HepG2 (cell line): ENCODE measurements around the gene CPNE1. TPM values are rescaled to one million over a fixed set of nuclear protein-coding genes. Genes with fewer than 3 reads are reported as not detected.

Experiments
- AFF4 ChIP-seq: sonication (generic); formaldehyde crosslinking; IDR thresholded peaks from 2 replicates; pipeline ENCODE4 v1.4.0; 2020; ENCODE audit warnings: missing genetic modification reagents
- ARID3A ChIP-seq: IDR thresholded peaks from 2 replicates; pipeline ENCODE4 v1.6.1; 2012; ENCODE audit warnings: low read depth, low read length, improper control_type of control experiment
- ATAD3A ChIP-seq: sonication (generic); formaldehyde crosslinking; IDR thresholded peaks from 2 replicates; pipeline ENCODE4 v1.4.0; 2020; ENCODE audit warnings: missing genetic modification reagents
- BRD4 ChIP-seq: sonication (generic); formaldehyde crosslinking; IDR thresholded peaks from 2 replicates; pipeline ENCODE4 v1.4.0; 2020; ENCODE audit warnings: missing genetic modification reagents
- CSRNP1 ChIP-seq: sonication (generic); formaldehyde crosslinking; IDR thresholded peaks from 2 replicates; pipeline ENCODE4 v1.8.1; 2023; ENCODE audit warnings: mild to moderate bottlenecking, missing genetic modification reagents
- ETV5 ChIP-seq: IDR thresholded peaks from 2 replicates; pipeline ENCODE4 v1.6.1; 2018; ENCODE audit warnings: missing biosample characterization, missing genetic modification reagents, inconsistent platforms, borderline replicate concordance
- FOXO4 ChIP-seq: sonication (generic); formaldehyde crosslinking; conservative IDR thresholded peaks from 2 replicates; pipeline ENCODE4 v1.8.1; 2023; ENCODE audit warnings: missing genetic modification reagents
- GATAD1 ChIP-seq: IDR thresholded peaks from 2 replicates; pipeline ENCODE4 v1.6.1; 2016; ENCODE audit warnings: missing genetic modification reagents, missing compliant biosample characterization
- HNRNPLL ChIP-seq: fragments of 200-400 bp; formaldehyde crosslinking; IDR thresholded peaks from 2 replicates; pipeline ENCODE4 v1.6.1; 2017; ENCODE audit warnings: mild to moderate bottlenecking, low read depth, low read length; ENCODE audit not compliant: poor library complexity, severe bottlenecking
- MED13 ChIP-seq: sonication (generic); formaldehyde crosslinking; IDR thresholded peaks from 2 replicates; pipeline ENCODE4 v1.5.0; 2020; ENCODE audit warnings: missing genetic modification reagents
- THAP8 ChIP-seq: sonication (generic); formaldehyde crosslinking; IDR thresholded peaks from 2 replicates; pipeline ENCODE4 v1.5.1; 2020; ENCODE audit warnings: missing genetic modification reagents, mild to moderate bottlenecking, borderline replicate concordance
- ZBTB3 ChIP-seq: sonication (generic); formaldehyde crosslinking; IDR thresholded peaks from 2 replicates; pipeline ENCODE4 v1.4.0; 2020; ENCODE audit warnings: low read depth, mild to moderate bottlenecking, moderate library complexity, missing genetic modification reagents, borderline replicate concordance
- ZNF331 ChIP-seq: sonication (generic); formaldehyde crosslinking; IDR thresholded peaks from 2 replicates; pipeline ENCODE4 v1.4.0; 2020; ENCODE audit warnings: missing genetic modification reagents
- ZNF333 ChIP-seq: sonication (generic); formaldehyde crosslinking; IDR thresholded peaks from 2 replicates; pipeline ENCODE4 v1.4.0; 2020; ENCODE audit warnings: mild to moderate bottlenecking, missing genetic modification reagents, borderline replicate concordance
- ZNF354B ChIP-seq: sonication (generic); formaldehyde crosslinking; IDR thresholded peaks from 2 replicates; pipeline ENCODE4 v1.8.0; 2022; ENCODE audit warnings: mild to moderate bottlenecking, missing genetic modification reagents
- ZNF513 ChIP-seq: sonication (generic); formaldehyde crosslinking; conservative IDR thresholded peaks from 2 replicates; pipeline ENCODE4 v1.5.0; 2020; ENCODE audit warnings: missing genetic modification reagents
- ZNF781 ChIP-seq: sonication (generic); formaldehyde crosslinking; IDR thresholded peaks from 2 replicates; pipeline ENCODE4 v1.5.1; 2020; ENCODE audit warnings: borderline replicate concordance, mild to moderate bottlenecking, missing genetic modification reagents; ENCODE audit errors: not compliant biosample characterization
- ZNF883 ChIP-seq: sonication (generic); formaldehyde crosslinking; IDR thresholded peaks from 2 replicates; pipeline ENCODE4 v1.5.1; 2020; ENCODE audit warnings: mild to moderate bottlenecking, missing genetic modification reagents; ENCODE audit errors: not compliant biosample characterization
- polyA plus RNA-seq, 8 experiments: library from polyadenylated mRNA; depleted of rRNA in 3 of 8; stranded (reverse) in 7 of 8; unstranded in 1 of 8; fragments of >200 nt; fragmentation: Illumina TruSeq in 4 of 8; extraction: Trizol in 4 of 8; gene quantifications; 2 replicates each; pipeline versions ENCODE4 v1.2.1 to v1.2.3, GENCODE V29; 2011 to 2016; ENCODE audit warnings: low read depth in 4 of 8, missing spikeins in 1 of 8, mixed read lengths in 1 of 8; ENCODE audit not compliant: insufficient read depth in 1 of 8
- total RNA-seq, 5 experiments: library from RNA; depleted of rRNA; stranded (reverse); fragments of >200 nt; fragmentation: Illumina TruSeq; extraction: Trizol; gene quantifications; 2 replicates each; pipeline ENCODE4 v1.2.3, GENCODE V29; 2016; ENCODE audit warnings: low read depth in 1 of 5

CPNE1 gene
- total and polyA plus RNA-seq, 2 of the 13 experiments (the other 11 are each of a cell fraction or from before 2014, with no cell fraction given), result 408 to 431 TPM

- TF ChIP-seq ARID3A, result no peak
- TF ChIP-seq CSRNP1, result no peak
- TF ChIP-seq ZNF333 (CRISPR knock-in tag), result no peak
- TF ChIP-seq ZNF781 (CRISPR knock-in tag), result no peak
- no peak for TF ChIP-seq AFF4 (CRISPR knock-in tag)
- TF ChIP-seq HNRNPLL, result no peak
- TF ChIP-seq GATAD1 (CRISPR knock-in tag), result no peak
- no peak for TF ChIP-seq THAP8 (CRISPR knock-in tag)
- TF ChIP-seq ZNF513 (CRISPR knock-in tag), result no peak
- TF ChIP-seq MED13 (CRISPR knock-in tag), result no peak
- no peak for TF ChIP-seq ZBTB3 (CRISPR knock-in tag)
- TF ChIP-seq FOXO4, result 0 out of 2 replicates have a peak, but pooled peaks have one; percentile 61
- 0 out of 2 replicates have a peak, but pooled peaks have one; percentile 45 for TF ChIP-seq ZNF354B (CRISPR knock-in tag)
- TF ChIP-seq ZNF331 (CRISPR knock-in tag), result no peak
- TF ChIP-seq BRD4 (CRISPR knock-in tag), result no peak
- TF ChIP-seq ATAD3A (CRISPR knock-in tag), result no peak
- no peak for TF ChIP-seq ETV5 (CRISPR knock-in tag)
- TF ChIP-seq ZNF883 (CRISPR knock-in tag), result no peak
Measured at GRCh38 chr20:35626386-35627001, 38.2 kb downstream of the CPNE1 start (continued).
